CD14-positive monocyte (primary cell): Measurements from ENCODE around the gene DUSP6. TPM values are rescaled to one million over a fixed set of nuclear protein-coding genes. Genes with fewer than 3 reads are reported as not detected.

Experiments
- DNase-seq, 3 donors: peaks; one replicate each; pipeline ENCODE4 v3.0.0-alpha.2; 2011 to 2022
- H2AFZ ChIP-seq: 2 replicates; pipeline ENCODE4 v1.6.0; 2012; ENCODE audit warnings: mild to moderate bottlenecking, low read depth, low read length, inconsistent platforms; ENCODE audit not compliant: insufficient read depth, poor library complexity, severe bottlenecking
- H3K27ac ChIP-seq, 2 donors: 1 replicate in 1 of 2; 2 replicates in 1 of 2; pipeline ENCODE4 v1.5.1; 2012 to 2013; ENCODE audit warnings: low read length in 2 of 2, control low read depth in 1 of 2, inconsistent platforms in 1 of 2, low read depth in 1 of 2, mild to moderate bottlenecking in 1 of 2
- H3K27me3 ChIP-seq, 2 donors: one replicate each; pipeline versions ENCODE4 v1.6.0 to v1.6.1; 2011 to 2013; ENCODE audit warnings: low read length in 2 of 2; ENCODE audit not compliant: control insufficient read depth in 2 of 2, insufficient read depth in 2 of 2
- H3K36me3 ChIP-seq, 2 donors: replicated peaks in 1 of 2; 1 replicate in 1 of 2; 2 replicates in 1 of 2; pipeline versions ENCODE4 v1.5.1 to v1.6.1; 2012 to 2013; ENCODE audit warnings: low read length in 2 of 2, control low read depth in 1 of 2, inconsistent platforms in 1 of 2, mild to moderate bottlenecking in 1 of 2; ENCODE audit not compliant: insufficient read depth in 2 of 2, control insufficient read depth in 1 of 2
- H3K4me1 ChIP-seq, 2 donors: 1 replicate in 1 of 2; 2 replicates in 1 of 2; pipeline versions ENCODE4 v1.5.1 to v1.6.1; 2012 to 2013; ENCODE audit warnings: low read length in 2 of 2, control low read depth in 1 of 2, inconsistent platforms in 1 of 2, mild to moderate bottlenecking in 1 of 2, moderate library complexity in 1 of 2; ENCODE audit not compliant: insufficient read depth in 2 of 2, control insufficient read depth in 1 of 2
- H3K4me2 ChIP-seq: replicated peaks from 2 replicates; pipeline ENCODE3; 2012; ENCODE audit warnings: low read length, moderate library complexity, mild to moderate bottlenecking; ENCODE audit not compliant: poor library complexity, severe bottlenecking; ENCODE audit errors: extremely low read depth
- H3K4me3 ChIP-seq, 3 experiments: fragments of 200-600 bp in 1 of 3; sonication (generic) in 1 of 3; replicated peaks in 1 of 3; 1 replicate in 2 of 3; 2 replicates in 1 of 3; pipeline ENCODE4 v1.5.1; 2011 to 2013; ENCODE audit warnings: low read length in 3 of 3, mild to moderate bottlenecking in 3 of 3, control low read depth in 2 of 3, low read depth in 2 of 3, inconsistent platforms in 1 of 3, moderate library complexity in 1 of 3
- H3K79me2 ChIP-seq: 2 replicates; pipeline ENCODE4 v1.6.0; 2012; ENCODE audit warnings: mild to moderate bottlenecking, control low read depth, inconsistent platforms, low read length, moderate library complexity; ENCODE audit not compliant: insufficient read depth
- H3K9ac ChIP-seq: 2 replicates; pipeline ENCODE4 v1.6.0; 2017; ENCODE audit warnings: low read length, mild to moderate bottlenecking; ENCODE audit not compliant: insufficient read depth, poor library complexity, severe bottlenecking
- H3K9me3 ChIP-seq, 2 donors: replicated peaks in 1 of 2; 1 replicate in 1 of 2; 2 replicates in 1 of 2; pipeline versions ENCODE4 v1.5.1 to v1.6.1; 2012 to 2013; ENCODE audit warnings: low read length in 2 of 2, control low read depth in 1 of 2; ENCODE audit not compliant: control insufficient read depth in 1 of 2, insufficient read depth in 1 of 2
- H4K20me1 ChIP-seq: 2 replicates; pipeline ENCODE4 v1.6.0; 2012; ENCODE audit warnings: mild to moderate bottlenecking, low read length, control low read depth, moderate library complexity; ENCODE audit not compliant: insufficient read depth
- H3K27ac Mint-ChIP-seq, 7 donors: one replicate each; pipeline ENCODE4 v1.8.0; 2020; ENCODE audit warnings: mild to moderate bottlenecking in 7 of 7, mixed read lengths in 7 of 7, moderate library complexity in 6 of 7, inconsistent platforms in 2 of 7
- H3K27me3 Mint-ChIP-seq, 3 donors: one replicate each; pipeline ENCODE4 v1.8.0; 2021 to 2022; ENCODE audit warnings: low read depth in 3 of 3, mild to moderate bottlenecking in 3 of 3, mixed read lengths in 3 of 3, moderate library complexity in 3 of 3, inconsistent platforms in 1 of 3
- H3K36me3 Mint-ChIP-seq, 2 donors: one replicate each; pipeline ENCODE4 v1.8.0; 2020; ENCODE audit warnings: mixed read lengths in 2 of 2, inconsistent platforms in 1 of 2, mild to moderate bottlenecking in 1 of 2
- H3K4me1 Mint-ChIP-seq: one replicate; pipeline ENCODE4 v1.8.0; 2020; ENCODE audit warnings: mild to moderate bottlenecking, mixed read lengths
- H3K4me3 Mint-ChIP-seq, 2 donors: one replicate each; pipeline ENCODE4 v1.8.0; 2020; ENCODE audit warnings: mild to moderate bottlenecking in 2 of 2, mixed read lengths in 2 of 2, moderate library complexity in 1 of 2
- H3K9me3 Mint-ChIP-seq, 7 donors: one replicate each; pipeline ENCODE4 v1.8.0; 2020 to 2022; ENCODE audit warnings: mixed read lengths in 7 of 7, mild to moderate bottlenecking in 6 of 7, moderate library complexity in 6 of 7, inconsistent platforms in 2 of 7
- WGBS: methylation state at CpG from one replicate; pipeline ENCODE4 v1.1.5; 2013; ENCODE audit warnings: missing lambda C conversion rate; ENCODE audit not compliant: insufficient coverage; 5-methylcytosine and 5-hydroxymethylcytosine counted together
- intact Hi-C, 2 donors: fragments of 100-400 bp; cut with micrococcal nuclease; formaldehyde crosslinking; loops; one replicate each; pipeline versions ENCODE4 v1.15.0 to v1.15.1; 2023
- polyA plus RNA-seq, 3 donors: library from polyadenylated mRNA; depleted of rRNA in 1 of 3; unstranded in 2 of 3; stranded (reverse) in 1 of 3; fragments of 300-500 nt in 2 of 3; fragments of >200 nt in 1 of 3; fragmentation: Illumina TruSeq in 2 of 3; gene quantifications; 1 replicate in 2 of 3; 2 replicates in 1 of 3; pipeline ENCODE4 v1.2.3, GENCODE V29; 2012 to 2021
- TF ChIP-seq, protein P1 (sequence below): fragments of 200-600 bp; IDR thresholded peaks from one replicate; pipeline ENCODE4 v1.8.0; 2022; ENCODE audit warnings: antibody characterized with exemption, mild to moderate bottlenecking

DUSP6 gene
- polyA plus RNA-seq, 3 donors, result 195 to 880 (median 653) TPM

DNA sequence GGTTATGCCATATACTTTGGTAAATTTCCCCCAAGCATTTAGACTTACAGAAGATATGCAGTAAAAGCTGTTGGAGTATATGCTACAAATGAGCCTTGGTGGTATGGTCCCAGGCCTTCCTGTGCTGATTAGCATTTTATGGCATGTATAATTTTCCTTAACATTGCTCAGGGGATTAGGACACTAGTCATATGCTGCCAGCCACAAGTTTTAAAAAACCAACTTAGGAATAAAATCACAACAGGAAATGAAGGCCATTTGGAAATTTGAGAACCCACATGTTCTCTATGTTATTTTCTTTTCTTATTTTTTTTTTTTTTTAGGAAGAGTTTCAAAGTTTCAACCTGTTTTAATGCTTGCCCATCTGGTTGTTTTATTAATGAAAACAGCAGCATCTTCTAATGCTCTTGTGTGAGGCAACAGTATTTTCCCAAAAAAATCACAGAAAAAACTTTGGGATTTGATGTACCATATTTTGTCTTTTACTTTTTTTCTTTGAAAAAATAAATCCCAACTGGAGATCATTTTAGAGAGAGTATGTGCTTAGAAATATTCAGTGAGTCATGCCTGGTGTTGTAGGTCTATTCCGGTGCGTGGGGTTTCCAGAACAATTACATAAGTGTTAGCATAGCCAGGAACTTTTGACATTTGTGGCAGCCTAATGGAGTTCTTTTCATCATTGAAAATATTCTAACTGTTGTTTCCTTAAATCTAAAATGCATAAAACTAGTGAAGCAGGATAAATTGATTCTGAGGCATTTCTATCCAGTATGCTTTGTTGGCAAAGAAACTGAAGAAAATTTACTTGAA, 21.7 kb upstream of the DUSP6 start:
- H3K27ac ChIP-seq, result no peak overlapping the region
- peaks cover 0 to 2% (median 0%) of the 10 kb centered on the region in 7 donors for H3K9me3 Mint-ChIP-seq
- DNase-seq, result peak in 1 of 3 donors; percentile 63
- no peak overlapping the region for H3K9ac ChIP-seq
- no peak overlapping the region for H3K27ac Mint-ChIP-seq
- no peaks in the 10 kb centered on the region for H3K36me3 Mint-ChIP-seq
- H3K4me1 ChIP-seq, result peaks cover 16 to 18% of the 10 kb centered on the region in 2 donors
- H3K4me2 ChIP-seq, result no peak overlapping the region
- no CpG with 5 or more reads among the region's 2 CpGs for WGBS
- TF ChIP-seq, protein P1, sequence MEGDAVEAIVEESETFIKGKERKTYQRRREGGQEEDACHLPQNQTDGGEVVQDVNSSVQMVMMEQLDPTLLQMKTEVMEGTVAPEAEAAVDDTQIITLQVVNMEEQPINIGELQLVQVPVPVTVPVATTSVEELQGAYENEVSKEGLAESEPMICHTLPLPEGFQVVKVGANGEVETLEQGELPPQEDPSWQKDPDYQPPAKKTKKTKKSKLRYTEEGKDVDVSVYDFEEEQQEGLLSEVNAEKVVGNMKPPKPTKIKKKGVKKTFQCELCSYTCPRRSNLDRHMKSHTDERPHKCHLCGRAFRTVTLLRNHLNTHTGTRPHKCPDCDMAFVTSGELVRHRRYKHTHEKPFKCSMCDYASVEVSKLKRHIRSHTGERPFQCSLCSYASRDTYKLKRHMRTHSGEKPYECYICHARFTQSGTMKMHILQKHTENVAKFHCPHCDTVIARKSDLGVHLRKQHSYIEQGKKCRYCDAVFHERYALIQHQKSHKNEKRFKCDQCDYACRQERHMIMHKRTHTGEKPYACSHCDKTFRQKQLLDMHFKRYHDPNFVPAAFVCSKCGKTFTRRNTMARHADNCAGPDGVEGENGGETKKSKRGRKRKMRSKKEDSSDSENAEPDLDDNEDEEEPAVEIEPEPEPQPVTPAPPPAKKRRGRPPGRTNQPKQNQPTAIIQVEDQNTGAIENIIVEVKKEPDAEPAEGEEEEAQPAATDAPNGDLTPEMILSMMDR, result no peak
- H3K4me3 Mint-ChIP-seq, result no peak overlapping the region
- no peaks in the 10 kb centered on the region for H4K20me1 ChIP-seq
- no peaks in the 10 kb centered on the region for H3K27me3 ChIP-seq
- intact Hi-C loops, result no loop called here
- H3K36me3 ChIP-seq, result no peaks in the 10 kb centered on the region
- H3K9me3 ChIP-seq, result no peaks in the 10 kb centered on the region
- no peak overlapping the region for H3K4me3 ChIP-seq
- no peaks in the 10 kb centered on the region for H3K79me2 ChIP-seq
- H3K27me3 Mint-ChIP-seq, result peaks cover 0 to 3% (median 2%) of the 10 kb centered on the region in 3 donors
- peaks cover 27% of the 10 kb centered on the region for H3K4me1 Mint-ChIP-seq
- no peak overlapping the region for H2AFZ ChIP-seq

DNA sequence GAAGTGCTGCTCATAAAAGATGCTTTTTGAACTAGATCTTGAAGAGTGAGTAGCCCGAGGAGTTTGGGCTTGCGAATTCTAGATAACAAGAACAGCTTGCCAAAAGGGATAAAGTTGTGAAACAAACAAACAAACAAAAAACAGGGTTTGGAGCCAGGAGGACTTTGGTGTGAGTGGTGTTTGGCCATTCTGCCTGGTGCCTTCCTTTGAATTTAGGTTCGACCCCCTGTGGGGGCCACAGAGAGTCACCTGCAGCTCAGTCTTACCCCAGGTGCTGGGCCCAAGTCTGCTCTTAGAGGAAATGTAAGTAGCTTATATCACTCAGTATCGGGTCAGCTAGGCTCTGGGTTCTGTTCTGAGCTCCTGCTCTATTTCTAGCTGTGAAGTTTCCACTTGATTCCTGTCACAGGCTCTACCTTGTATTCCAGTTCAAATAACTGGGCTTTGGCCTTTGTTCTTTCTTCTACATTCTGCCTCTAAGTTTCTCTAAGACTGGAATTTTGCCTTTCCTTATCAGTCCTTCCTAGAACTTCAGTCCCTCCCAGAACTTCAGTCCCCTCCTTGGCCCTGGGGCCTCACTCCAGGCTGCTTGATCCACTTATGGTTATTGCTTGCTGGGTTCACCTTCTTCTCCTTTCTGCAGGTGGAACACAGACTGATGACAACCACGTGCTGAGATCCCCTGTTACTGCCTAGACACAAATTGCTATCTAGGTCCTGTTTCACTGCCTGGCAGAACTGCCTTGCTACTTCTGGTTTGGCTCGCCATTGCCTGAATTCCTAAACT, 20.5 kb upstream of the DUSP6 start:
- no peak overlapping the region for H3K9ac ChIP-seq
- no peaks in the 10 kb centered on the region for H3K27me3 ChIP-seq
- Mint-ChIP-seq H3K27ac (peak overlapping the region in 1 of 7 donors; percentile 50), H3K4me1 (peaks cover 27% of the 10 kb centered on the region), H3K9me3 (no peaks in the 10 kb centered on the region), H3K27me3 (peaks cover under 1 to 2% (median 2%) of the 10 kb centered on the region in 3 donors), H3K4me3 (no peak overlapping the region), H3K36me3 (peaks cover 0 to 3% of the 10 kb centered on the region in 2 donors)
- H3K4me3 ChIP-seq, result no peak overlapping the region
- no peak overlapping the region for H2AFZ ChIP-seq
- intact Hi-C loops, result no loop called here
- TF ChIP-seq, protein P1, result no peak
- WGBS, result 86% methylated on average over 4 of the region's 6 CpGs
- no peaks in the 10 kb centered on the region for H3K79me2 ChIP-seq
- no peaks in the 10 kb centered on the region for H4K20me1 ChIP-seq
- peaks cover 16 to 18% of the 10 kb centered on the region in 2 donors for H3K4me1 ChIP-seq
- no peak overlapping the region for H3K4me2 ChIP-seq
- no peak overlapping the region for H3K27ac ChIP-seq
- H3K9me3 ChIP-seq, result no peaks in the 10 kb centered on the region
- H3K36me3 ChIP-seq, result no peaks in the 10 kb centered on the region
- no peak for DNase-seq
